GM15510 (cell line): ENCODE results near the gene CMA1.

Source experiments
- POLR2A ChIP-seq: IDR thresholded peaks from 3 replicates; pipeline ENCODE4 v1.6.1; 2011; ENCODE audit warnings: borderline replicate concordance; ENCODE audit not compliant: insufficient read length; ENCODE audit errors: extremely low read depth

The CMA1 gene, protein sequence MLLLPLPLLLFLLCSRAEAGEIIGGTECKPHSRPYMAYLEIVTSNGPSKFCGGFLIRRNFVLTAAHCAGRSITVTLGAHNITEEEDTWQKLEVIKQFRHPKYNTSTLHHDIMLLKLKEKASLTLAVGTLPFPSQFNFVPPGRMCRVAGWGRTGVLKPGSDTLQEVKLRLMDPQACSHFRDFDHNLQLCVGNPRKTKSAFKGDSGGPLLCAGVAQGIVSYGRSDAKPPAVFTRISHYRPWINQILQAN

DNA sequence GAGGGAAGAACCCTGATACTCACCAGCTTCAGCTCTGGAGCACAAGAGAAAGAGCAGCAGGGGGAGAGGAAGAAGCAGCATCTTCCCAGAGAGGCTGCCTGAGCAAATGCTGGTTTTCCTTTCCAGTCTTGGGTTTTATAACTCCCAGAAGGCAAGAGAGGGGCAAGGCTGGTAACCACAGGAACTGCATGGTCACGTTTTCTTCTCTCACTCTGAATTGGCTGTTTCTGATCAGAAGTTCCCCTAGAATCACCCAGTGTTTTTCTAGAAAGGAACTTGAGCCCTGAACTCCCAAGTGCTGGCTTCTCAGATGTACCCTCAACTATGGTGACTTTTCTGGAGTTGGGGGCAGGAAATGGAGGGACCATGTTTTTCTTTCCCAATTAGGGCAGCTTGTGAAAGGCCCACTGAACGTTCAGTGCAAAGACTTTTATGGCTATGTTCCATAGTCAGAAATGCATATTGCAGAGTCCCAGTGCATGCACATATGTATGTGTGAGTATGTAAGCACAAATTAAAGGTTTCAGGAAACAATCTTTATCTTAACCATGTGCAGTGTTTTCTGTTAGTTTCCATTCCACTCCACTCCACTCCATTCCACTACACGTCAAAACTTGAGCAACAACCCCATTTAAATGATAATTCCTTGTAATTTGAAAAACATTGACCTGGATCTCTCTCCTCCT is at the start of gene CMA1:
Gene CMA1 (minus strand): TSS at position 111 of the 686 bp plus-strand sequence. CDS start 30 bp downstream, at position 81.
- no peak for TF ChIP-seq POLR2A

DNA sequence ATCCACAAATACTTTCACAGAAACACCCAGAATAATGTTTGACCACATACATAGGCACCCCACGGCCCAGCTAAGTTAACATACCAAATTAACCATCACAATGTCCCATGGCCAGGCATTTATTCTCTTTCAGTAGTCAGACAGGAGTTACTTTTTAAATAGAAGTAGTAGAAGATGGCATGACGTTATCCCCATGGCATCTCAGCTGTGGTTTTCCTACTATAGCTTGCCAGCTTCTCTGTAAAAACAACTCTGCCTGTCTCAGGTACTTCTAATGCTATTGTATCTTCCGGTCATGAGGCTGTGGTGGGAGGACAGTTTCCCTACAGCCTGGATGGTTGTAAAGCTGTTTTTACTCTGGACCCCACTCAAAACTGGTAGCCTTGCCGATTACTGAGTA is 48.7 kb upstream of the CMA1 start:
- TF ChIP-seq POLR2A = no peak

DNA sequence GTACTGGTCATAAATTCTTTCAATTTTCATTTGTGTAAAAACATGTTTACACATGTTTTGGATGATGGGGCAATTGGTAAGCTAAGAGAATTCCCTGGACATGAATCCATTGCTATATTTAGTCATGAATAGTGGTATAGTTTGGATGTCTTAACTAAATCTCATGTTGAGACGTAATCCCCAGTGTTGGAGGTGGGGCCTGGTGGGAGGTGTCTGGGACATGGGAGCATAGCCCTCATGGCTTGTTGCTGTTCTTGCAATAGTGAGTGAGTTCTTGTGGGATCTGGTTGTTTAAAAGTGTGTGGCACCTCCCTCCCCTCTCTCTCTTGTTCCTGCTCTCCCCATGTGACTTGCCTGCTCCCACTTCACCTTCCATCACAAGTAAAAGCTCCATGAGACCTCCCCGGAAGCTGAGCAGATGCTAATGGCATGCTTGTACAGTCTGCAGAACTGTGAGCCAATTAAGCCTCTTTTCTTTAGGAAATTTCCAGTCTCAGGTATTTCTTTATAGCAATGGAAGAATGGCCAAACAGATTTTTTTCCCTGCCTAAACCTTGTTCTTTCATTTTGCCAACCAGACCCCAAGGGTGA is 34.4 kb upstream of the CMA1 start:
- TF ChIP-seq POLR2A = no peak

DNA sequence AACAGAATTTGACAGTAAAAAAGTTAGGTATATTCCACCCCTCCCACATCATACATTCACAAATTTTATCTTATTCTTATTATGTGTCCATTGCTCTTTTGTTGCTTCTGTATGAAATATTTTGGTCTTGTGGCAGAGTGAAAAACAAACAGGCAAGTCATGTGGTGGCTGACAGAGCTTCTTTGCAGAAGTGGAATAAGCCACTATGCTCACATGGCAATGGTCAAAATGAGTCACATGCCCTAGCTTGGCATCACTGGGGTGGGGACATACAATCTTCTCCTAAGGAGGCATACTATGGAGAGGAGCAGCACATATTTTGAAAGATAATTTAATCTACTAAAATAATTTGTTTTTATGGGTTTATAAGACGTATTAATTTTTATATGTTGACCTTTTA is 27.7 kb upstream of the CMA1 start:
- no peak for TF ChIP-seq POLR2A

DNA sequence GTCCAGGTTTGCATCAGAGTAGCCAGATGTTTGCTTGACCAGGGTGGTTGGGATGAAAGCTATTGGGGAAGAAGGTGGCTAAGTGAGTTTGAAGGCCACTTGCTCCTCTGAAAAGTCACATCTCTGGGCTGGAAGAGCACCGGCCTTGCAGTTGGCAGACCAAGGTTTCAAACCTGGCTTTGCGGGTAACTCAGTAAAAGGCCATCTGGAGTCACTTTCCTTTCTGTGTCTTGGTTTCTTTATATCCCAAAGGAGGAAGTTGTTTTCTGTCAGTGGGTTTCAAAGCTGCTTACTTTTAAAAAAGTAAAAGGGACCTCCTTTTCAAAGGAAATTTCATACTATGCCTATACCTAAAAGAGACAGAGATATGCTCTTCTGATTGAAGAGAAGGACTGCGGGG is 26.2 kb upstream of the CMA1 start:
- no peak for TF ChIP-seq POLR2A

DNA sequence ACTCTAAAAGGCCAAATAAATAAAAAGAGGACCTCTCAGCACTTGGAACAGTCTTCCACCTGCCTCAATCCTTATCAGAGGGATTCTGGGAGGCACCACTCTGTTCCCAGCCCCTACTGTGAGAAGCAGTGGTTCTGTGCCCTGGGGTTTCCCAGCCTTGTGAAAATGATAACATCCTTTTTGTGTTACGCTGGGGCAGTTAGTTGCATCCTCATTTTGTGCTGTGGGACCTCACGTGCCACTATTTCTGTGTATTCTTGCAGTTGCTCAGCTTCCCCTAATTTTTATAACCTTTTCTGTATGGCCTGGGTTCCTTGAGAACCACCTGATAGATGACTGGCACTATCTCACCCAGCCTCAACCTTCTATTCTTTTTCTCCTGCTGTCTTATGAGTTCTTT is 10.8 kb upstream of the CMA1 start:
- TF ChIP-seq POLR2A = no peak

DNA sequence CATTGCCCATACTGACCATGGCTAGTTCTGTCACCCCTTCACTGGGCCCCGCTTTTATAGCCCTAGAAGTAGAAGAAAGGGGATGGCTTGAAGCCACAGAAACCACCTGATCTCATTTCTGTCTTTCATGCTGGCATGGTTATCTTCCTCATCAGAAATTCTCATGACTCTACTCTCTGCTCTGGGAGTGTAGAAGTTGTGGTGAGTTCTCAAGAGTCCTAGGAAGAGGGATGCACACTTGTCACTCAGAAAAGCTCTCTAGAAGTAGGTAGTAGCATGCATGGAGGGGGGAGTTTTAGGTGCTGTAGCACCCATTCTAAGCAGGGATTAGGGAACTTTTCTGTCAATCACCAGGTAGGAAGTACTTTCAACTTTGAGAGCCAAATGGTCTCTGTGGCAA is 6.1 kb upstream of the CMA1 start:
- TF ChIP-seq POLR2A = no peak

DNA sequence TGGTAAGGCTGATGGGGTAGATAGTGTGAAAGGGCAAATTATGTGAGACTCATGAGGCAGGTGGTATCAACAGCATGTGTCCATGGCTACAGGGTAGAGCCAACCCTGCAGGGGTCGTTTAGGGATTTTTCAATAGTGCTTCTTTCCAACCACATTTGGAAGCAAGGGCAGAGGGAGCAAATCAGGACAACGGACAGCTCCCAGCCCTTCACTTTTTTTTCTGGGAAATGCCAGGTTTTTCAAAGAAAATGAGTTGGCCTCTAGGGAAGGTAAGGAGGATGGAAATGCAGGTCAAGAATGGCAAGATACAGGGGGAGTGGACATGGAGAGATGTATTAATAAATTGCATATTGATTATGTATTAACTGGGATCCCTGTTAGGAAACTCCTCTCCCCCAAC is 4.9 kb upstream of the CMA1 start:
- no peak for TF ChIP-seq POLR2A

DNA sequence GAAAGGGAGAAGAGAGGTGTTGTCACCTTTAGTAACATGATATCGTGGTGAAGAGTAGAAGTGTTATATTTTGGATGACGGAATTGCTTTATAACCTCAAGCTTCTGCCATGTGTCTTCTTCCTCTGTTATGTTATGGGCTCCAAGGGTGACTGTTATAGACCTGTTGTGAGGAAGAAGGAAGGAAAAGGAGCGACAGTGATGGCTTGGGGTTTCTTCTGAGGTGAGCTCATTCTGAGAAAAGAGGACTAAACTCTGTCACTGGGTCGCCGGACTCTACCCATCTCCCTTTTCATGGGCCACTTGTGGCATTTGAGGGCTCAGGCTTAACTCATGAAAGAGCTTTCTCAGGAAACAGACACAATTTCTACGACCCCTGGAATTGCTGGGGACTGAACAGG is 1.6 kb downstream of the CMA1 start:
- TF ChIP-seq POLR2A = no peak

DNA sequence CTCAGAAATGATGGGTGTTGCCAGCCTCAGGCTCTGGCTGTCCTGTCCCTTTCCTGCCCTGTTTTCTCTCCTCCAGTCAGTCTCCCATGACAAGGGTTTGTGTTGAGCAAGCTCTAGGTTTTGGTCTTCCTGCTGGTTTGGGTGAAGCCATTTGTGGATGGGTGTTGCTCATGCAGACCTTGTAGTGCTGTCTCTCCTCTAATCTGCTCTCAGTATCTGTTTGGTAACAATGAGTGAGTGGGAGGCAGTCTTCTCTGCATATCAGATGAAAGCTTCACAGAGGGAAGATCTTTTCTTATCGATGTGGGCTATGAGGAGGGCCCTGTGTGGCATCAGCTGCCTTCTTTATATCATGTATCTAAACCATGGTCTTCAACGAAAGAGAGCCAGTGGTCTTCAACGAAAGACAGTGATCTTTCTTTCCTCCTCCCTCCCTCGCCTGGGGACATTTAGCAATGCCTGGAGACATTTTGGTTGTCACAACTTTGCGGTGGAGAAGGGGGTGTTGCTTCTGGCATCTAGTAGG is 3.6 kb downstream of the CMA1 start:
- no peak for TF ChIP-seq POLR2A

DNA sequence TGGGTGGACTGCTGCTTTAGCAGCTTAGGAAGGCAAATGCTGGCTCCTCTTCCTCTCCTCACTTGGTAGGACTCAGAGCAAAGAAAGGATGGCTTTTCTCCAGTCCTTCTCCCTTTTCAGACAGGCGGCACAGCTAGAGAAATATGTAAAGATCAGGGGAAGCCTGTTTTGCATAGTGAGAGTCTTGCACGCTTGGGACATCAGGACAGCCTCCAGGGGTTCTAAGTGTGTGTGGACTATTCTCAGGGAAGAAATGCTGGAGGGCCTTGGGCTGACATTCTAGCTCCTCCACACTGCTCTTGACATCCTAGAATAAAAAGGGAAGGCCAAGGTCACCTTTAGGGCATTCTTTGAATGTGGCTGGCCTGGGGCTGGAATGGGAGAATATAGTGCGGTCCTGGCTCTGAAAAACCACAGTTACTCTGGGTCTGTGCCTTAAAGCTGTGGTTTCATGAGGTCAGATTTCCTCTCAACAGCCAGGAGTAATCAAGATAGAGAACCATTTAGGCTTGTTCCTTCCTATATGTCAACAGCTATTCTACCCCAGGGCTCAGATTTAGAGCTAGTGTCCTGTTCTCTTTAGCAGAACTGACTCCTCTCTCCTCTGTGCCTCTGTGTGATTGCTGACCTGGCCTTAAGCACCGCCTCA is 24.3 kb downstream of the CMA1 start:
- no peak for TF ChIP-seq POLR2A

DNA sequence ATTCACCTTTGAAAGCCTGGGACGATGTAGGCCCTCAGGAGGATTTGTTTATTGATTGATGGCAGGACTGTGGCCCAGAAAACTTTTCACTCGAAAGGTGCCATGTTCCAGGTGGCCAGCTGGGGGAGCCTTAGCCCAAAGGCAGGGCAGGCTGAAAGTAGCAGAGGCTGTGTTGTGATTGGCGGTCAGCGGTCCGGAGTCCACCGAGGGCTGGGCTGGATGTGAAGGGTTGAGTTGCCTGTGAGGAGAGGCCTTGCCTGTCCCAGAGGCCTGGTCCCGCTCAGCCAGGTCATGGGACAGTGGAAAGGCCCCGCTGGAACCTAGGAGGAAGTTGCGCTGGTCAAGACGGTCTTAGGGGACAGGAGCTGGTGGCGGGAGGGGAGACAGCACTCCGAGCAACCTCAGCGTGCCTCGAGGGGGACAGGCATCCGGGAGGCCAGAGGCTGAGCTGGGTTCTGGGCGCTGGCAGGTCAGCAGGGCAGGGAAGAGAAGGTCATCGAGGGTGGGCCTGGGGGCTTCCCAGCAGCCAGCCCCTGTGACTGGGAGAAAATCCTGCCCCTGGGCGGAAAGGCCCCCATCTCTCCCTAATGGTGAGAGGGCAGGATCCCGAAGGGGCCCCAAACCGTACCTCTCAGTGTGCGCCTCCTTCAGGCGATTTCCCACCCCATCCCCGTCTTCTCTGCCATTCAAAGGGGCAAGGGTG is 26.3 kb downstream of the CMA1 start:
- TF ChIP-seq POLR2A = no peak

DNA sequence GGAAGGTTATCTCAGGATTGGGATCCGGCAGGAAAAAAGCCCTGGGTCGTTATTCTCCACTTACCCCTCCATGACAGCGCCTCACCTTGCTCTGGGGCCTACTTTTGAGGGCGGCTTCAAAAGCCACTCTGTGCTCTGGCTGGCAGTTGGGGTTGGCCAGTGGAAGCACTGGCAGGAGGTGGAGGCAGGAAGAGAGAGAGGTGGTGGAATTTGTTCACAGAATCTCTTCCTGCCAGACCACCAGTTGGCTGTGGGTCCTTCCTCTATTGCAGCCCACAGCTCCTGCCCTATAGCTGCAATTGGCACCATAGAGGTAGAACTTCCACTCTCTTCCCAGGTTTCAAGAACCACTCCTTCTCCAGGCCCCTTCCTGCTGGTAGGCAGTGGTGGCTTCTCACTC is 32.8 kb downstream of the CMA1 start:
- TF ChIP-seq POLR2A = no peak

DNA sequence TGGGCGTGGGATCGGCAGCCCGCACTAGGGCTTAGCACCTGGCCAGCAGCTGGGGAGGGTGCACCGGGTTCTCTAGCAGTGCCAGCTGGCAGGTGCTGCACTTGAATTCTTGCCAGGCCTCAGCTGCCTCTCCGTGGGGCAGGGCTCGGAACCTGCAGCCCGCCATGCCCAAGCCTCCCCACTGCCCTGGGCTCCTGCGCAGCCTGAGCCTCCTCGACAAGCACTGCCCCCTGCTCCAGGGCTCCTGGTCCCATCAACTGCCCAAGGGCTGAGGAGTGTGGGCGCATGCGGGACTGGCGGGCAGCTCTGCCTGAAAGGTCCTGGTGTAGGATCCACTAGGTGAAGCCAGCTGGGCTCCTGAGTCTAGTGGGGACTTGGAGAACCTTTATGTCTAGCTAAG is 34.9 kb downstream of the CMA1 start:
- TF ChIP-seq POLR2A = no peak

DNA sequence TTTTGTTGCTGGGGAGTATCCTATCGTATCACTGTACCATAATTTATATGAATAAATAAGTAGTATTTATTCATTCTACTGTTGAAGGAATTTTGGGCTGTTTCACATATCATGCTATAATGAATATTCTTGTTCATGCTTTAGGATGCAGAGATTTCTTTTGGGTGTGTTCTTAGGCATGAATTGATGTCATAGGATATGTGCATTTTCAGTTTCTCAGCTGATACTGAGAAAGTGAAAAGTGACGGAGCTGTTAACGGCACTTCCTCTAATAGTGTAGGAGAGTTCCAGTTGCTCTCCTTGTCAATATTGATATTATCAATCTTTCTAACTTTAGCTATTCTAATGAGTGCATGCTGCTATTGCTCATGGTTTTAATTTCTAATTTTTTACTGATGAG is 42.3 kb downstream of the CMA1 start:
- no peak for TF ChIP-seq POLR2A
